ENCODE data around the gene DAP.

DNA sequence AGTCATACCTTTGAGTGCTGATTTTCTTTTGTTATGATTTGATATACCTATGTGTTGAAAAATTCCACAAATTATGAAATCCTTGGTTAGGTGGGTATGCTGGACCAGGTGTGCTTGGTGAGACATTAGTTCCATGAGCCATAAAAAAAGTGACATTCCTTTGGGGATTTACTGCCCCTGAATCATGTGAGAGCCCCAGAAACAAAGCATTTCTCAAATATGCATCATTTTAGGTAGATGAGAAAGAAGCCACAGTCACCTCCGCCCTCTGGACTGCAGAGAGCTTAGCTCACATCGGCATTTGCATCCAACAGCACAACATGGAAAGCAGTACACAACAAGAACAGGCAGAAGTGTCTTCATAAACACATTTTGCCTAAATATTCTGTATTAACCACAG, 55.3 kb downstream of the DAP start:
- TF ChIP-seq, protein P1, sequence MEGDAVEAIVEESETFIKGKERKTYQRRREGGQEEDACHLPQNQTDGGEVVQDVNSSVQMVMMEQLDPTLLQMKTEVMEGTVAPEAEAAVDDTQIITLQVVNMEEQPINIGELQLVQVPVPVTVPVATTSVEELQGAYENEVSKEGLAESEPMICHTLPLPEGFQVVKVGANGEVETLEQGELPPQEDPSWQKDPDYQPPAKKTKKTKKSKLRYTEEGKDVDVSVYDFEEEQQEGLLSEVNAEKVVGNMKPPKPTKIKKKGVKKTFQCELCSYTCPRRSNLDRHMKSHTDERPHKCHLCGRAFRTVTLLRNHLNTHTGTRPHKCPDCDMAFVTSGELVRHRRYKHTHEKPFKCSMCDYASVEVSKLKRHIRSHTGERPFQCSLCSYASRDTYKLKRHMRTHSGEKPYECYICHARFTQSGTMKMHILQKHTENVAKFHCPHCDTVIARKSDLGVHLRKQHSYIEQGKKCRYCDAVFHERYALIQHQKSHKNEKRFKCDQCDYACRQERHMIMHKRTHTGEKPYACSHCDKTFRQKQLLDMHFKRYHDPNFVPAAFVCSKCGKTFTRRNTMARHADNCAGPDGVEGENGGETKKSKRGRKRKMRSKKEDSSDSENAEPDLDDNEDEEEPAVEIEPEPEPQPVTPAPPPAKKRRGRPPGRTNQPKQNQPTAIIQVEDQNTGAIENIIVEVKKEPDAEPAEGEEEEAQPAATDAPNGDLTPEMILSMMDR (IDR thresholded peaks at IDR 0.05) = no peak
- no peak for TF ChIP-seq POLR2AphosphoS5 (IDR thresholded peaks at IDR 0.05; ENCODE audit: insufficient read depth in 1 of 2, low read depth in 1 of 2)
